PFSK-1 (cell line): Measurements from ENCODE around the gene FANCD2OS. TPM values are rescaled to one million over a fixed set of nuclear protein-coding genes. Genes with fewer than 3 reads are reported as not detected.

ENCODE experiments used
- FOXP2 ChIP-seq: optimal IDR thresholded peaks from 2 replicates; pipeline ENCODE3; 2011; ENCODE audit warnings: borderline replicate concordance, control low read depth, inconsistent platforms; ENCODE audit not compliant: insufficient read depth; ENCODE audit errors: extremely low read length, extremely low read depth
- POLR2AphosphoS5 ChIP-seq: IDR thresholded peaks from 2 replicates; pipeline ENCODE4 v1.6.1; 2012; ENCODE audit warnings: low read depth, mild to moderate bottlenecking, control low read depth, low read length, moderate library complexity
- REST ChIP-seq, 2 experiments: IDR thresholded peaks; 2 replicates each; pipeline versions ENCODE4 v1.6.1 to v1.8.0; 2011 to 2012; ENCODE audit warnings: low read depth in 2 of 2, low read length in 2 of 2, control low read depth in 1 of 2, inconsistent platforms in 1 of 2, mild to moderate bottlenecking in 1 of 2, moderate library complexity in 1 of 2; ENCODE audit not compliant: insufficient read depth in 1 of 2
- SIN3A ChIP-seq: IDR thresholded peaks from 2 replicates; pipeline ENCODE4 v1.6.1; 2012; ENCODE audit warnings: mild to moderate bottlenecking, low read length, moderate library complexity, borderline replicate concordance; ENCODE audit not compliant: insufficient read depth
- TAF1 ChIP-seq: IDR thresholded peaks from 2 replicates; pipeline ENCODE4 v1.6.1; 2012; ENCODE audit warnings: low read length, control low read depth, borderline replicate concordance; ENCODE audit not compliant: insufficient read depth
- polyA plus RNA-seq: library from polyadenylated mRNA; unstranded; fragments of >200 nt; gene quantifications from one replicate; pipeline ENCODE4 v1.2.1, GENCODE V29; 2012; ENCODE audit warnings: low read depth, missing spikeins; ENCODE audit not compliant: insufficient read length

Gene FANCD2OS
- not detected for polyA plus RNA-seq

- TF ChIP-seq POLR2AphosphoS5 (no peak), FOXP2 (no peak), SIN3A (no peak), TAF1 (no peak), REST (IDR thresholded peaks at IDR 0.05; ENCODE audit: insufficient read depth in 1 of 2, low read depth in 2 of 2, low read length in 2 of 2) (no peak)
Observed at GRCh38 chr3:10108091-10108490, at the start of gene FANCD2OS. TSS of gene FANCD2OS (minus strand) at chr3:10108255. CDS start at chr3:10104774, 3,481 bp downstream.

- TF ChIP-seq TAF1 (no peak), FOXP2 (no peak), REST (IDR thresholded peaks at IDR 0.05; ENCODE audit: insufficient read depth in 1 of 2, low read depth in 2 of 2, low read length in 2 of 2) (no peak), SIN3A (no peak), POLR2AphosphoS5 (no peak)
Observed at GRCh38 chr3:10157031-10157430, 49.0 kb upstream of the FANCD2OS start.

- TF ChIP-seq TAF1: no peak
- TF ChIP-seq POLR2AphosphoS5: no peak
- no peak for TF ChIP-seq SIN3A
- no peak for TF ChIP-seq REST (IDR thresholded peaks at IDR 0.05; ENCODE audit: insufficient read depth in 1 of 2, low read depth in 2 of 2, low read length in 2 of 2)
- no peak for TF ChIP-seq FOXP2
Observed at GRCh38 chr3:10155658-10156057, 47.6 kb upstream of the FANCD2OS start.

- TF ChIP-seq TAF1 (no peak), POLR2AphosphoS5 (no peak), FOXP2 (no peak), REST (IDR thresholded peaks at IDR 0.05; ENCODE audit: insufficient read depth in 1 of 2, low read depth in 2 of 2, low read length in 2 of 2) (no peak), SIN3A (no peak)
Observed at GRCh38 chr3:10155123-10155472, 47.0 kb upstream of the FANCD2OS start.
